GM12878 (cell line): ENCODE measurements around the gene HAP1. TPM values are rescaled to one million over a fixed set of nuclear protein-coding genes. Genes with fewer than 3 reads are reported as not detected.

Experiments used
- CHD1 ChIP-seq: IDR thresholded peaks from 2 replicates; pipeline ENCODE4 v1.6.1; 2012; ENCODE audit warnings: low read depth, low read length, improper control_type of control experiment
- FOXK2 ChIP-seq: fragments of 450-650 bp; IDR thresholded peaks from 2 replicates; pipeline ENCODE4 v1.6.1; 2017; ENCODE audit warnings: mild to moderate bottlenecking, moderate library complexity
- FOXM1 ChIP-seq: IDR thresholded peaks from 2 replicates; pipeline ENCODE4 v1.6.1; 2012; ENCODE audit warnings: low read depth, mild to moderate bottlenecking, inconsistent platforms, low read length, moderate library complexity
- GATAD2B ChIP-seq: fragments of 450-650 bp; conservative IDR thresholded peaks from 2 replicates; pipeline ENCODE4 v1.6.1; 2017; ENCODE audit warnings: low read depth, mild to moderate bottlenecking, moderate library complexity
- HCFC1 ChIP-seq: fragments of 150-350 bp; IDR thresholded peaks from 2 replicates; pipeline ENCODE4 v1.6.1; 2014; ENCODE audit warnings: low read length
- JUND ChIP-seq: IDR thresholded peaks from 2 replicates; pipeline ENCODE4 v1.6.1; 2012; ENCODE audit warnings: low read depth, mild to moderate bottlenecking, low read length, improper control_type of control experiment, moderate library complexity
- KAT2A ChIP-seq: conservative IDR thresholded peaks from 2 replicates; pipeline ENCODE4 v1.6.1; 2011; ENCODE audit warnings: low read depth, low read length; ENCODE audit not compliant: control insufficient read depth
- KDM1A ChIP-seq: fragments of 200-600 bp; sonication (generic); IDR thresholded peaks from 2 replicates; pipeline ENCODE4 v1.6.1; 2016; ENCODE audit warnings: borderline replicate concordance
- NBN ChIP-seq: fragments of 450-650 bp; IDR thresholded peaks from 2 replicates; pipeline ENCODE4 v1.6.1; 2016
- NR2C1 ChIP-seq: fragments of 450-650 bp; IDR thresholded peaks from 2 replicates; pipeline ENCODE4 v1.6.1; 2017; ENCODE audit warnings: antibody characterized with exemption, mild to moderate bottlenecking, moderate library complexity
- PML ChIP-seq: IDR thresholded peaks from 2 replicates; pipeline ENCODE4 v1.6.1; 2012; ENCODE audit warnings: low read length, inconsistent platforms
- RELA ChIP-seq: fragments of 450-650 bp; IDR thresholded peaks from 2 replicates; pipeline ENCODE4 v1.8.0; 2014; ENCODE audit warnings: borderline replicate concordance; ENCODE audit not compliant: partially characterized antibody
- polyA plus RNA-seq, 11 experiments: library from polyadenylated mRNA; depleted of rRNA in 4 of 11; unstranded in 6 of 11; stranded (reverse) in 5 of 11; fragments of >200 nt; fragmentation: Nextera tagmentation in 4 of 11; fragmentation: Illumina TruSeq in 1 of 11; extraction: Ambion mirVana in 4 of 11; extraction: Trizol in 1 of 11; gene quantifications; 1 replicate in 1 of 11; 2 replicates in 10 of 11; pipeline versions ENCODE4 v1.2.1 to v1.2.3, GENCODE V29; 2011 to 2016; ENCODE audit warnings: inconsistent platforms in 2 of 11, missing spikeins in 2 of 11, low read depth in 1 of 11
- total RNA-seq, 4 experiments: library from RNA; depleted of rRNA in 3 of 4; stranded (reverse); fragments of >200 nt in 3 of 4; fragmentation: Illumina TruSeq in 1 of 4; extraction: Trizol in 1 of 4; gene quantifications; 2 replicates each; pipeline versions ENCODE4 v1.2.1 to v1.2.3, GENCODE V29; 2013 to 2021
- TF ChIP-seq, protein P1 (sequence below): fragments of 450-650 bp; IDR thresholded peaks from 2 replicates; pipeline ENCODE4 v1.6.1; 2017; ENCODE audit warnings: mild to moderate bottlenecking, moderate library complexity
- TF ChIP-seq, protein P2 (sequence below): fragments of 450-650 bp; IDR thresholded peaks from 2 replicates; pipeline ENCODE4 v1.6.1; 2016; ENCODE audit warnings: mild to moderate bottlenecking, moderate library complexity, borderline replicate concordance
- TF ChIP-seq, protein P3 (sequence below): fragments of 450-650 bp; formaldehyde crosslinking; IDR thresholded peaks from 2 replicates; pipeline ENCODE4 v1.4.0; 2020; ENCODE audit warnings: mild to moderate bottlenecking, moderate library complexity
- TF ChIP-seq, protein P4 (sequence below): IDR thresholded peaks from 2 replicates; pipeline ENCODE4 v1.6.1; 2011; ENCODE audit warnings: borderline replicate concordance, low read depth, mild to moderate bottlenecking, moderate library complexity, low read length; ENCODE audit not compliant: insufficient read depth, poor library complexity, severe bottlenecking

Gene HAP1
- total and polyA plus RNA-seq, 10 of the 15 experiments (the other 5 are each of a cell fraction or from before 2014, with no cell fraction given) = not detected

DNA sequence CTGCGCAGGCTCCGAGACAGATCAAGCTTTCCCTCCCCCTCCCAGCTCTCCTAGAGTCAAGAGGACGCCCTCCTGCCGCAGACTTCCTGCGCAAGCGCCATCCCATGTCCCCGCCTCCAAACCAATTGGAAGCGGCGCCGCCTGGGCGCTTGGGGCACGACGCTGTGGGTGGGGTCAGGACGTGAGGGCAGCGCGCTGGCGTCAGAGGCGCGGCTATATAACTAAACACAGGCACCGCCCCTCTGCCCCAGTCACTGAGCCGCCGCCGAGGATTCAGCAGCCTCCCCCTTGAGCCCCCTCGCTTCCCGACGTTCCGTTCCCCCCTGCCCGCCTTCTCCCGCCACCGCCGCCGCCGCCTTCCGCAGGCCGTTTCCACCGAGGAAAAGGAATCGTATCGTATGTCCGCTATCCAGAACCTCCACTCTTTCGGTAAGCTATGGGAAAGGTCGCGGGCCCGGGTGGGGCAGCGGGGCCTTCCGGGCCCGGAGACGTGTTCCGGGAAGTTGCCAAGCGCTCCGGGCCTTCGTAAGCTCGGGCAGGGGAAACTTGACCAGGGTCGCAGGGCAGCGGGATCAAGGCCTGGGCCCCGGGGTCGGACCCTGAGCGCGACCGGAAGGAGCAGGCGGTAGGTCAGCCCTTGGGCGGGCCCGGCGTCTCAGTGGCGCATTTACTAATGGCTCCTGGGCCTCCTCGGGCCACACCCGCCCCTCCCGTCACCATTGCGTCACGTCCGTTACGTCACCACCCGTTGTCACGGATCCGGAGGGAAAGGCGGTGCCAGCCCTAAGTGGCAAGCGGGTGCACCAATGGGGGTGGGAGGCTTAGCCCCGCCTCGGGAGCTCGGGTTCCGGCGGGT, 45.6 kb downstream of the HAP1 start, which contains the start of gene EIF1 (continued):
- TF ChIP-seq FOXM1 = peak; percentile 39; the same call in 1 of the 2 replicates
- TF ChIP-seq HCFC1 = peak; percentile 51
- TF ChIP-seq CHD1 = peak; percentile 50
- TF ChIP-seq PML = peak; percentile 99
- TF ChIP-seq, protein P1, sequence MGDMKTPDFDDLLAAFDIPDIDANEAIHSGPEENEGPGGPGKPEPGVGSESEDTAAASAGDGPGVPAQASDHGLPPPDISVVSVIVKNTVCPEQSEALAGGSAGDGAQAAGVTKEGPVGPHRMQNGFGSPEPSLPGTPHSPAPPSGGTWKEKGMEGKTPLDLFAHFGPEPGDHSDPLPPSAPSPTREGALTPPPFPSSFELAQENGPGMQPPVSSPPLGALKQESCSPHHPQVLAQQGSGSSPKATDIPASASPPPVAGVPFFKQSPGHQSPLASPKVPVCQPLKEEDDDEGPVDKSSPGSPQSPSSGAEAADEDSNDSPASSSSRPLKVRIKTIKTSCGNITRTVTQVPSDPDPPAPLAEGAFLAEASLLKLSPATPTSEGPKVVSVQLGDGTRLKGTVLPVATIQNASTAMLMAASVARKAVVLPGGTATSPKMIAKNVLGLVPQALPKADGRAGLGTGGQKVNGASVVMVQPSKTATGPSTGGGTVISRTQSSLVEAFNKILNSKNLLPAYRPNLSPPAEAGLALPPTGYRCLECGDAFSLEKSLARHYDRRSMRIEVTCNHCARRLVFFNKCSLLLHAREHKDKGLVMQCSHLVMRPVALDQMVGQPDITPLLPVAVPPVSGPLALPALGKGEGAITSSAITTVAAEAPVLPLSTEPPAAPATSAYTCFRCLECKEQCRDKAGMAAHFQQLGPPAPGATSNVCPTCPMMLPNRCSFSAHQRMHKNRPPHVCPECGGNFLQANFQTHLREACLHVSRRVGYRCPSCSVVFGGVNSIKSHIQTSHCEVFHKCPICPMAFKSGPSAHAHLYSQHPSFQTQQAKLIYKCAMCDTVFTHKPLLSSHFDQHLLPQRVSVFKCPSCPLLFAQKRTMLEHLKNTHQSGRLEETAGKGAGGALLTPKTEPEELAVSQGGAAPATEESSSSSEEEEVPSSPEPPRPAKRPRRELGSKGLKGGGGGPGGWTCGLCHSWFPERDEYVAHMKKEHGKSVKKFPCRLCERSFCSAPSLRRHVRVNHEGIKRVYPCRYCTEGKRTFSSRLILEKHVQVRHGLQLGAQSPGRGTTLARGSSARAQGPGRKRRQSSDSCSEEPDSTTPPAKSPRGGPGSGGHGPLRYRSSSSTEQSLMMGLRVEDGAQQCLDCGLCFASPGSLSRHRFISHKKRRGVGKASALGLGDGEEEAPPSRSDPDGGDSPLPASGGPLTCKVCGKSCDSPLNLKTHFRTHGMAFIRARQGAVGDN = peak; percentile 88
- TF ChIP-seq GATAD2B = peak; percentile 86
- TF ChIP-seq, protein P2, sequence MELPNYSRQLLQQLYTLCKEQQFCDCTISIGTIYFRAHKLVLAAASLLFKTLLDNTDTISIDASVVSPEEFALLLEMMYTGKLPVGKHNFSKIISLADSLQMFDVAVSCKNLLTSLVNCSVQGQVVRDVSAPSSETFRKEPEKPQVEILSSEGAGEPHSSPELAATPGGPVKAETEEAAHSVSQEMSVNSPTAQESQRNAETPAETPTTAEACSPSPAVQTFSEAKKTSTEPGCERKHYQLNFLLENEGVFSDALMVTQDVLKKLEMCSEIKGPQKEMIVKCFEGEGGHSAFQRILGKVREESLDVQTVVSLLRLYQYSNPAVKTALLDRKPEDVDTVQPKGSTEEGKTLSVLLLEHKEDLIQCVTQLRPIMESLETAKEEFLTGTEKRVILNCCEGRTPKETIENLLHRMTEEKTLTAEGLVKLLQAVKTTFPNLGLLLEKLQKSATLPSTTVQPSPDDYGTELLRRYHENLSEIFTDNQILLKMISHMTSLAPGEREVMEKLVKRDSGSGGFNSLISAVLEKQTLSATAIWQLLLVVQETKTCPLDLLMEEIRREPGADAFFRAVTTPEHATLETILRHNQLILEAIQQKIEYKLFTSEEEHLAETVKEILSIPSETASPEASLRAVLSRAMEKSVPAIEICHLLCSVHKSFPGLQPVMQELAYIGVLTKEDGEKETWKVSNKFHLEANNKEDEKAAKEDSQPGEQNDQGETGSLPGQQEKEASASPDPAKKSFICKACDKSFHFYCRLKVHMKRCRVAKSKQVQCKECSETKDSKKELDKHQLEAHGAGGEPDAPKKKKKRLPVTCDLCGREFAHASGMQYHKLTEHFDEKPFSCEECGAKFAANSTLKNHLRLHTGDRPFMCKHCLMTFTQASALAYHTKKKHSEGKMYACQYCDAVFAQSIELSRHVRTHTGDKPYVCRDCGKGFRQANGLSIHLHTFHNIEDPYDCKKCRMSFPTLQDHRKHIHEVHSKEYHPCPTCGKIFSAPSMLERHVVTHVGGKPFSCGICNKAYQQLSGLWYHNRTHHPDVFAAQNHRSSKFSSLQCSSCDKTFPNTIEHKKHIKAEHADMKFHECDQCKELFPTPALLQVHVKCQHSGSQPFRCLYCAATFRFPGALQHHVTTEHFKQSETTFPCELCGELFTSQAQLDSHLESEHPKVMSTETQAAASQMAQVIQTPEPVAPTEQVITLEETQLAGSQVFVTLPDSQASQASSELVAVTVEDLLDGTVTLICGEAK = peak; percentile 89
- TF ChIP-seq JUND = peak; percentile 64
- TF ChIP-seq, protein P3, sequence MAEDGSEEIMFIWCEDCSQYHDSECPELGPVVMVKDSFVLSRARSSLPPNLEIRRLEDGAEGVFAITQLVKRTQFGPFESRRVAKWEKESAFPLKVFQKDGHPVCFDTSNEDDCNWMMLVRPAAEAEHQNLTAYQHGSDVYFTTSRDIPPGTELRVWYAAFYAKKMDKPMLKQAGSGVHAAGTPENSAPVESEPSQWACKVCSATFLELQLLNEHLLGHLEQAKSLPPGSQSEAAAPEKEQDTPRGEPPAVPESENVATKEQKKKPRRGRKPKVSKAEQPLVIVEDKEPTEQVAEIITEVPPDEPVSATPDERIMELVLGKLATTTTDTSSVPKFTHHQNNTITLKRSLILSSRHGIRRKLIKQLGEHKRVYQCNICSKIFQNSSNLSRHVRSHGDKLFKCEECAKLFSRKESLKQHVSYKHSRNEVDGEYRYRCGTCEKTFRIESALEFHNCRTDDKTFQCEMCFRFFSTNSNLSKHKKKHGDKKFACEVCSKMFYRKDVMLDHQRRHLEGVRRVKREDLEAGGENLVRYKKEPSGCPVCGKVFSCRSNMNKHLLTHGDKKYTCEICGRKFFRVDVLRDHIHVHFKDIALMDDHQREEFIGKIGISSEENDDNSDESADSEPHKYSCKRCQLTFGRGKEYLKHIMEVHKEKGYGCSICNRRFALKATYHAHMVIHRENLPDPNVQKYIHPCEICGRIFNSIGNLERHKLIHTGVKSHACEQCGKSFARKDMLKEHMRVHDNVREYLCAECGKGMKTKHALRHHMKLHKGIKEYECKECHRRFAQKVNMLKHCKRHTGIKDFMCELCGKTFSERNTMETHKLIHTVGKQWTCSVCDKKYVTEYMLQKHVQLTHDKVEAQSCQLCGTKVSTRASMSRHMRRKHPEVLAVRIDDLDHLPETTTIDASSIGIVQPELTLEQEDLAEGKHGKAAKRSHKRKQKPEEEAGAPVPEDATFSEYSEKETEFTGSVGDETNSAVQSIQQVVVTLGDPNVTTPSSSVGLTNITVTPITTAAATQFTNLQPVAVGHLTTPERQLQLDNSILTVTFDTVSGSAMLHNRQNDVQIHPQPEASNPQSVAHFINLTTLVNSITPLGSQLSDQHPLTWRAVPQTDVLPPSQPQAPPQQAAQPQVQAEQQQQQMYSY (CRISPR knock-in tag) = peak; percentile 75
- no peak for TF ChIP-seq KAT2A
- TF ChIP-seq KDM1A = no peak
- peak; percentile 90 for TF ChIP-seq NBN
- TF ChIP-seq RELA = peak; percentile 6
- TF ChIP-seq, protein P4, sequence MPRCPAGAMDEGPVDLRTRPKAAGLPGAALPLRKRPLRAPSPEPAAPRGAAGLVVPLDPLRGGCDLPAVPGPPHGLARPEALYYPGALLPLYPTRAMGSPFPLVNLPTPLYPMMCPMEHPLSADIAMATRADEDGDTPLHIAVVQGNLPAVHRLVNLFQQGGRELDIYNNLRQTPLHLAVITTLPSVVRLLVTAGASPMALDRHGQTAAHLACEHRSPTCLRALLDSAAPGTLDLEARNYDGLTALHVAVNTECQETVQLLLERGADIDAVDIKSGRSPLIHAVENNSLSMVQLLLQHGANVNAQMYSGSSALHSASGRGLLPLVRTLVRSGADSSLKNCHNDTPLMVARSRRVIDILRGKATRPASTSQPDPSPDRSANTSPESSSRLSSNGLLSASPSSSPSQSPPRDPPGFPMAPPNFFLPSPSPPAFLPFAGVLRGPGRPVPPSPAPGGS = no peak
- peak; percentile 92 for TF ChIP-seq NR2C1
- peak; percentile 45 for TF ChIP-seq FOXK2
